IPS DF 6.9 (cell line): ENCODE results near the gene SNCG.
"Not testable (repeated sequence)": the region's sequence is repeated elsewhere in the genome, so short reads cannot be mapped to it uniquely, and the experiment has no call there.

Experiments
- DNase-seq: peaks from one replicate; pipeline ENCODE4 v3.0.0-alpha.2; 2013; ENCODE audit warnings: low read depth, low spot score
- H3K27ac ChIP-seq: one replicate; pipeline ENCODE4 v1.5.1; 2013; ENCODE audit warnings: low read length, control low read depth
- H3K27me3 ChIP-seq: 2 replicates; pipeline ENCODE4 v1.6.1; 2013; ENCODE audit warnings: mild to moderate bottlenecking, low read length; ENCODE audit not compliant: control insufficient read depth, insufficient read depth
- H3K36me3 ChIP-seq: 2 replicates; pipeline ENCODE4 v1.6.1; 2013; ENCODE audit warnings: low read length; ENCODE audit not compliant: control insufficient read depth, insufficient read depth
- H3K4me1 ChIP-seq: 2 replicates; pipeline ENCODE4 v1.6.1; 2013; ENCODE audit warnings: low read length; ENCODE audit not compliant: control insufficient read depth, insufficient read depth
- H3K4me3 ChIP-seq: 2 replicates; pipeline ENCODE4 v1.5.1; 2013; ENCODE audit warnings: mild to moderate bottlenecking, low read length
- H3K9me3 ChIP-seq: 2 replicates; pipeline ENCODE4 v1.6.1; 2013; ENCODE audit warnings: low read length, inconsistent platforms; ENCODE audit not compliant: control insufficient read depth, insufficient read depth
- WGBS: extraction: QIAGEN DNeasy Blood & Tissue Kit; methylation state at CpG from one replicate; pipeline ENCODE4 v1.1.7; 2013; ENCODE audit warnings: mixed read lengths, missing lambda C conversion rate; ENCODE audit not compliant: insufficient read length, insufficient coverage; 5-methylcytosine and 5-hydroxymethylcytosine counted together

The SNCG gene

GRCh38 chr10:86979296-86979818 is 21.0 kb downstream of the SNCG start:
- H3K4me1 ChIP-seq = no peaks in the 10 kb centered on the region
- H3K27ac ChIP-seq = no peak overlapping the region
- no peaks in the 10 kb centered on the region for H3K9me3 ChIP-seq
- H3K27me3 ChIP-seq = no peaks in the 10 kb centered on the region
- WGBS = no CpG with 5 or more reads among the region's 4 CpGs
- H3K4me3 ChIP-seq = no peak overlapping the region
- H3K36me3 ChIP-seq = no peaks in the 10 kb centered on the region
- DNase-seq = no peak

- H3K4me1 ChIP-seq = no peaks in the 10 kb centered on the region
- no peaks in the 10 kb centered on the region for H3K27me3 ChIP-seq
- no peak overlapping the region for H3K4me3 ChIP-seq
- H3K9me3 ChIP-seq = no peaks in the 10 kb centered on the region
- H3K27ac ChIP-seq = no peak overlapping the region
- DNase-seq = no peak
- no CpG with 5 or more reads among the region's 3 CpGs for WGBS
- H3K36me3 ChIP-seq = no peaks in the 10 kb centered on the region
Measured at GRCh38 chr10:86979977-86980448, 21.6 kb downstream of the SNCG start.

GRCh38 chr10:86981020-86981419 is 22.6 kb downstream of the SNCG start:
- WGBS = no CpG with 5 or more reads among the region's 6 CpGs
- not testable (repeated sequence) for H3K27ac ChIP-seq, DNase-seq, H3K36me3 ChIP-seq, H3K27me3 ChIP-seq, H3K4me3 ChIP-seq, H3K9me3 ChIP-seq, H3K4me1 ChIP-seq

GRCh38 chr10:86981716-86982115 is 23.3 kb downstream of the SNCG start:
- no CpG with 5 or more reads among the region's 5 CpGs for WGBS
- Histone ChIP-seq H3K27ac (no peak overlapping the region), H3K4me1 (no peaks in the 10 kb centered on the region), H3K4me3 (no peak overlapping the region), H3K36me3 (no peaks in the 10 kb centered on the region), H3K27me3 (no peaks in the 10 kb centered on the region), H3K9me3 (no peaks in the 10 kb centered on the region)
- no peak for DNase-seq

GRCh38 chr10:86984498-86984897 is 26.1 kb downstream of the SNCG start:
- not testable (repeated sequence) for H3K27ac ChIP-seq, H3K4me1 ChIP-seq, H3K4me3 ChIP-seq, H3K27me3 ChIP-seq, H3K9me3 ChIP-seq, H3K36me3 ChIP-seq, DNase-seq
- no CpG with 5 or more reads among the region's 4 CpGs for WGBS

GRCh38 chr10:86988520-86988919 is 30.1 kb downstream of the SNCG start:
- H3K9me3 ChIP-seq = no peaks in the 10 kb centered on the region
- no CpG with 5 or more reads among the region's 1 CpG for WGBS

GRCh38 chr10:86991362-86991761 is 33.0 kb downstream of the SNCG start:
- H3K4me3 ChIP-seq, H3K27me3 ChIP-seq, H3K27ac ChIP-seq, H3K4me1 ChIP-seq, DNase-seq, H3K9me3 ChIP-seq, H3K36me3 ChIP-seq: not testable (repeated sequence)
- WGBS = no CpG with 5 or more reads among the region's 12 CpGs

More at GRCh38 chr10:86988520-86988919, 30.1 kb downstream of the SNCG start:
- no peak overlapping the region for H3K4me3 ChIP-seq
- no peaks in the 10 kb centered on the region for H3K27me3 ChIP-seq
- H3K36me3 ChIP-seq = no peaks in the 10 kb centered on the region
- H3K4me1 ChIP-seq = 0 out of 2 replicates have a peak, but pooled peaks cover 1% of the 10 kb centered on the region
- no peak overlapping the region for H3K27ac ChIP-seq
- no peak for DNase-seq

- Histone ChIP-seq H3K4me1 (no peaks in the 10 kb centered on the region), H3K4me3 (no peak overlapping the region), H3K27me3 (no peaks in the 10 kb centered on the region), H3K27ac (no peak overlapping the region), H3K36me3 (no peaks in the 10 kb centered on the region), H3K9me3 (no peaks in the 10 kb centered on the region)
- no peak for DNase-seq
Measured at GRCh38 chr10:86992456-86992855, 34.1 kb downstream of the SNCG start.

- Histone ChIP-seq H3K27me3 (no peaks in the 10 kb centered on the region), H3K9me3 (no peaks in the 10 kb centered on the region), H3K36me3 (no peaks in the 10 kb centered on the region), H3K4me3 (no peak overlapping the region), H3K4me1 (no peaks in the 10 kb centered on the region), H3K27ac (no peak overlapping the region)
- no peak for DNase-seq
- WGBS = no CpG with 5 or more reads among the region's 2 CpGs
Measured at GRCh38 chr10:86992929-86993328, 34.5 kb downstream of the SNCG start.

GRCh38 chr10:86999802-87000403 is 41.5 kb downstream of the SNCG start:
- H3K27ac ChIP-seq, H3K36me3 ChIP-seq, H3K4me3 ChIP-seq, H3K9me3 ChIP-seq, DNase-seq, H3K27me3 ChIP-seq, H3K4me1 ChIP-seq: not testable (repeated sequence)
- WGBS = no CpG with 5 or more reads among the region's 6 CpGs

GRCh38 chr10:87000491-87000890 is 42.1 kb downstream of the SNCG start:
- no peak for DNase-seq
- WGBS = no CpG with 5 or more reads among the region's 3 CpGs
- no peaks in the 10 kb centered on the region for H3K4me1 ChIP-seq
- no peaks in the 10 kb centered on the region for H3K36me3 ChIP-seq
- H3K9me3 ChIP-seq = no peaks in the 10 kb centered on the region
- H3K4me3 ChIP-seq = no peak overlapping the region
- H3K27ac ChIP-seq = no peak overlapping the region
- H3K27me3 ChIP-seq = no peaks in the 10 kb centered on the region
